Tibial nerve (tissue), 4 donors: ENCODE data around the gene PNO1. TPM values are rescaled to one million over a fixed set of nuclear protein-coding genes. Genes with fewer than 3 reads are reported as not detected.

Source experiments
- DNase-seq, 2 donors: peaks; one replicate each; pipeline ENCODE4 v3.0.0-alpha.2; 2019; ENCODE audit warnings: low spot score in 2 of 2
- H3K27ac ChIP-seq, 4 donors: fragments of 200-600 bp; sonication (generic) in 3 of 4; one replicate each; pipeline ENCODE4 v1.5.1; 2017 to 2019; ENCODE audit warnings: mild to moderate bottlenecking in 1 of 4
- H3K27me3 ChIP-seq, 2 donors: fragments of 200-600 bp; sonication (generic) in 1 of 2; one replicate each; pipeline versions ENCODE4 v1.5.1 to v1.6.0; 2017 to 2019
- H3K36me3 ChIP-seq, 3 donors: fragments of 200-600 bp; sonication (generic); one replicate each; pipeline ENCODE4 v1.5.1; 2018 to 2019
- H3K4me1 ChIP-seq, 4 donors: fragments of 200-600 bp; sonication (generic) in 3 of 4; one replicate each; pipeline ENCODE4 v1.5.1; 2017 to 2019
- H3K4me3 ChIP-seq, 4 donors: fragments of 200-600 bp; sonication (generic) in 3 of 4; one replicate each; pipeline ENCODE4 v1.5.1; 2017 to 2019; ENCODE audit warnings: mild to moderate bottlenecking in 1 of 4, moderate library complexity in 1 of 4
- H3K9me3 ChIP-seq, 4 donors: fragments of 200-600 bp; sonication (generic) in 3 of 4; one replicate each; pipeline ENCODE4 v1.5.1; 2017 to 2019
- EP300 ChIP-seq, 2 donors: sonication (generic); formaldehyde crosslinking; IDR thresholded peaks; one replicate each; pipeline ENCODE4 v1.6.1; 2017; ENCODE audit warnings: antibody characterized with exemption in 2 of 2, mild to moderate bottlenecking in 1 of 2
- POLR2A ChIP-seq, 2 donors: fragments of 450-650 bp; IDR thresholded peaks; one replicate each; pipeline ENCODE4 v1.6.1; 2017; ENCODE audit warnings: antibody characterized with exemption in 2 of 2, mild to moderate bottlenecking in 2 of 2, moderate library complexity in 2 of 2
- WGBS, 2 donors: methylation state at CpG; one replicate each; pipeline ENCODE4 v1.1.5; 2018; 5-methylcytosine and 5-hydroxymethylcytosine counted together
- total RNA-seq, 4 donors: library from RNA; depleted of rRNA; stranded (reverse); fragments of >200 nt; gene quantifications; one replicate each; pipeline ENCODE4 v1.1.0, GENCODE V29; 2016
- TF ChIP-seq, protein P1 (sequence below), 5 experiments: fragments of 200-600 bp in 3 of 5; fragments of 450-650 bp in 2 of 5; sonication (generic) in 3 of 5; IDR thresholded peaks; one replicate each; pipeline ENCODE4 v1.5.1; 2016 to 2019; ENCODE audit warnings: antibody characterized with exemption in 5 of 5, mild to moderate bottlenecking in 3 of 5, moderate library complexity in 2 of 5

PNO1 gene
- total RNA-seq, 4 donors from 2014 or later: 12.7 to 28.5 (median 15.4) TPM

DNA sequence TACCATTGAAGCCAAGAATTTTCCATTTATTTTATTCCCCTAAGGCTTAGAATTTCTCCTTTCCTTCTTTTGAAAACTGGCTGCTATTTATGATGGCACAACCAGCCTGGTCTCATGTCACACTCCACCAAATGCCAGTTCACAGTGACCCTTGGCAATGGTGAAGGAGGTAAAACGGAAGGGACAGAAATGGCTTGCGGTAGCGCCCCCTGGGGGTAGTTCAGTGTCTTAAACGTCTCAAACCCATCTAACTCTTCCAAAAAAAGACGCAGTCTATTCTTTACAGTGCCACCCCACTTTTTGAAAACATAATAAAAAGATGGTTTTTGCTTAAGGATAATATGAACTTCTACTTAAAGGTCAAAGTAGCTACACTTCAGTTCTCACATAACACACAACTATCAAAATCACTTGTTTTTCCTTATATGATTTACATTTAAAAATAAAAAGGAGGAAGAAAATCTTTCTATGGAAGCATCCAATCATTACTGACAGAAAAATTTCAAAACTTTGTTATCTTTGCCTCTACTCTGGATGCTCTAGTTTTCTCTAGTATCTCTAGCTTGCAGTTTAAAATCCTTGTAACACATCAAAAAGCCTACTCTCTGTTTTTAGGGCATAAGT is 28.0 kb downstream of the PNO1 start:
- no peak overlapping the region for H3K4me3 ChIP-seq
- no peak overlapping the region for H3K27ac ChIP-seq
- H3K9me3 ChIP-seq: no peaks in the 10 kb centered on the region
- peaks cover 0 to 34% (median 3%) of the 10 kb centered on the region in 3 donors for H3K36me3 ChIP-seq
- TF ChIP-seq EP300 (IDR thresholded peaks at IDR 0.05): no peak
- TF ChIP-seq, protein P1, sequence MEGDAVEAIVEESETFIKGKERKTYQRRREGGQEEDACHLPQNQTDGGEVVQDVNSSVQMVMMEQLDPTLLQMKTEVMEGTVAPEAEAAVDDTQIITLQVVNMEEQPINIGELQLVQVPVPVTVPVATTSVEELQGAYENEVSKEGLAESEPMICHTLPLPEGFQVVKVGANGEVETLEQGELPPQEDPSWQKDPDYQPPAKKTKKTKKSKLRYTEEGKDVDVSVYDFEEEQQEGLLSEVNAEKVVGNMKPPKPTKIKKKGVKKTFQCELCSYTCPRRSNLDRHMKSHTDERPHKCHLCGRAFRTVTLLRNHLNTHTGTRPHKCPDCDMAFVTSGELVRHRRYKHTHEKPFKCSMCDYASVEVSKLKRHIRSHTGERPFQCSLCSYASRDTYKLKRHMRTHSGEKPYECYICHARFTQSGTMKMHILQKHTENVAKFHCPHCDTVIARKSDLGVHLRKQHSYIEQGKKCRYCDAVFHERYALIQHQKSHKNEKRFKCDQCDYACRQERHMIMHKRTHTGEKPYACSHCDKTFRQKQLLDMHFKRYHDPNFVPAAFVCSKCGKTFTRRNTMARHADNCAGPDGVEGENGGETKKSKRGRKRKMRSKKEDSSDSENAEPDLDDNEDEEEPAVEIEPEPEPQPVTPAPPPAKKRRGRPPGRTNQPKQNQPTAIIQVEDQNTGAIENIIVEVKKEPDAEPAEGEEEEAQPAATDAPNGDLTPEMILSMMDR (IDR thresholded peaks at IDR 0.05): peak in 3 of 5 experiments; percentile 19 to 48 (median 41)
- TF ChIP-seq POLR2A (IDR thresholded peaks at IDR 0.05): no peak
- peaks cover 0 to 19% (median 0%) of the 10 kb centered on the region in 4 donors for H3K4me1 ChIP-seq
- 37 to 41% methylated on average over 5 of the region's 5 CpGs for WGBS, 2 donors
- no peak for DNase-seq
- H3K27me3 ChIP-seq: no peaks in the 10 kb centered on the region

DNA sequence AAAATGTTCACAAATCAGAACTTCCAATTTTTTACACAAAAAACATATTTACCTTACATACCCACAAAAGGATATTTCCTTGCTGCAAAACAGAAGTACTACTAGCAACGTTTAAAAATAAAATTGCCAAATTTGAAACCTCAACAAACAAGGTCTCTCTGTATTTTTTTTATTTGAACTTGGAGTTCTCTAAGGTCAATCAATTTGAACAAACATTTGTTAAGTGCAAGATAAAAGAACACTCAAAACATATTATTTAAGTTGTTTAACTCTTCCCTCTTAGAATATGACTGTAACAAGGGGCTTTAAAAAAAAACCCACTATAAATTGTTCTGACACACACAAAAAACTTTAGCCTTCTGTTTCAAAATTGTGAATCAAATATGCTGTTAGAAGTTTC is 29.6 kb downstream of the PNO1 start:
- no peaks in the 10 kb centered on the region for H3K9me3 ChIP-seq
- no peak for DNase-seq
- no peak for TF ChIP-seq POLR2A (IDR thresholded peaks at IDR 0.05)
- TF ChIP-seq, protein P1 (IDR thresholded peaks at IDR 0.05): no peak
- WGBS, 2 donors: 20 to 39% methylated on average over 1 of the region's 1 CpG
- peaks cover 0 to 27% (median 0%) of the 10 kb centered on the region in 4 donors for H3K4me1 ChIP-seq
- H3K36me3 ChIP-seq: peaks cover 0 to 21% (median 0%) of the 10 kb centered on the region in 3 donors
- no peak overlapping the region for H3K4me3 ChIP-seq
- no peaks in the 10 kb centered on the region for H3K27me3 ChIP-seq
- H3K27ac ChIP-seq: no peak overlapping the region

GRCh38 chr2:68188831-68189230 is 31.1 kb downstream of the PNO1 start:
- Histone ChIP-seq H3K27ac (no peak overlapping the region), H3K4me1 (peaks cover 0 to 38% (median 0%) of the 10 kb centered on the region in 4 donors), H3K27me3 (no peaks in the 10 kb centered on the region), H3K36me3 (peaks cover 0 to 11% (median 0%) of the 10 kb centered on the region in 3 donors), H3K4me3 (no peak overlapping the region), H3K9me3 (no peaks in the 10 kb centered on the region)
- 78% methylated on average over 5 of the region's 5 CpGs for WGBS, 2 donors
- no peak for TF ChIP-seq EP300 (IDR thresholded peaks at IDR 0.05)
- TF ChIP-seq POLR2A (IDR thresholded peaks at IDR 0.05): no peak
- TF ChIP-seq, protein P1 (IDR thresholded peaks at IDR 0.05): no peak
- no peak for DNase-seq

GRCh38 chr2:68189991-68190784 is 32.5 kb downstream of the PNO1 start:
- TF ChIP-seq POLR2A (IDR thresholded peaks at IDR 0.05) (no peak), EP300 (IDR thresholded peaks at IDR 0.05) (no peak)
- TF ChIP-seq, protein P1 (IDR thresholded peaks at IDR 0.05): no peak
- 81 to 88% methylated on average over 15 of the region's 15 CpGs for WGBS, 2 donors
- Histone ChIP-seq H3K4me1 (peaks cover 0 to 49% (median 8%) of the 10 kb centered on the region in 4 donors), H3K27ac (no peak overlapping the region), H3K9me3 (no peaks in the 10 kb centered on the region), H3K4me3 (no peak overlapping the region), H3K27me3 (no peaks in the 10 kb centered on the region), H3K36me3 (peaks cover 0 to 5% (median 0%) of the 10 kb centered on the region in 3 donors)
- no peak for DNase-seq
